IPS-NIHi11 (cell line): ENCODE results near the gene ZBED1.
"Not testable (repeated sequence)": the region's sequence is repeated elsewhere in the genome, so short reads cannot be mapped to it uniquely, and the experiment has no call there.

Experiments used
- DNase-seq: peaks from one replicate; pipeline ENCODE4 v3.0.0; 2012; ENCODE audit warnings: mixed read lengths, low spot score

Gene ZBED1

GRCh38 chrX:2497961-2498780 is 2.6 kb downstream of the ZBED1 start:
- no peak for DNase-seq

GRCh38 chrX:2495595-2495994 is 5.2 kb downstream of the ZBED1 start:
- no peak for DNase-seq

- no peak for DNase-seq
Measured at GRCh38 chrX:2492531-2493218, 8.1 kb downstream of the ZBED1 start.

- no peak for DNase-seq
Measured at GRCh38 chrX:2490634-2491033, 10.1 kb downstream of the ZBED1 start.

- DNase-seq, result no peak
Measured at GRCh38 chrX:2489446-2490445, 11.0 kb downstream of the ZBED1 start.

- DNase-seq, result no peak
Measured at GRCh38 chrX:2488621-2489285, 12.0 kb downstream of the ZBED1 start.

- DNase-seq, result no peak
Measured at GRCh38 chrX:2487366-2487765, 13.4 kb downstream of the ZBED1 start.

GRCh38 chrX:2486476-2487133 is 14.2 kb downstream of the ZBED1 start:
- no peak for DNase-seq

GRCh38 chrX:2485789-2486345 is 14.9 kb downstream of the ZBED1 start:
- DNase-seq, result no peak

GRCh38 chrX:2484721-2485648 is 15.8 kb downstream of the ZBED1 start:
- no peak for DNase-seq

- no peak for DNase-seq
Measured at GRCh38 chrX:2484256-2484655, 16.5 kb downstream of the ZBED1 start.

GRCh38 chrX:2483398-2484060 is 17.2 kb downstream of the ZBED1 start:
- no peak for DNase-seq

- DNase-seq, result not testable (repeated sequence)
Measured at GRCh38 chrX:2481597-2481996, 19.2 kb downstream of the ZBED1 start.

GRCh38 chrX:2479982-2480381 is 20.8 kb downstream of the ZBED1 start:
- not testable (repeated sequence) for DNase-seq

GRCh38 chrX:2479420-2479780 is 21.4 kb downstream of the ZBED1 start:
- DNase-seq, result no peak

- DNase-seq, result no peak
Measured at GRCh38 chrX:2478546-2479419, 22.0 kb downstream of the ZBED1 start.

GRCh38 chrX:2477313-2477712 is 23.5 kb downstream of the ZBED1 start:
- not testable (repeated sequence) for DNase-seq
